ENCODE measurements around the gene PPOX. TPM values are rescaled to one million over a fixed set of nuclear protein-coding genes. Genes with fewer than 3 reads are reported as not detected.
A peak's percentile ranks its signal among the peaks of the same experiment; 100 is the strongest.

The PPOX gene
- total RNA-seq, 1 donor from 2014 or later, result 56.5 TPM

- Mint-ChIP-seq H3K27ac (no peak overlapping the region), H3K4me3 (ENCODE audit: low read depth) (no peak overlapping the region), H3K4me1 (ENCODE audit: low read depth) (peaks cover 22% of the 10 kb centered on the region), H3K27me3 (no peaks in the 10 kb centered on the region), H3K36me3 (ENCODE audit: insufficient read depth) (peaks cover 29% of the 10 kb centered on the region), H3K9me3 (ENCODE audit: low read depth) (no peaks in the 10 kb centered on the region)
- no peak for DNase-seq (ENCODE audit: low spot score, unreplicated experiment)
- no peak for TF ChIP-seq CTCF (IDR thresholded peaks at IDR 0.05; ENCODE audit: unreplicated experiment)
These were observed 44.4 kb upstream of the PPOX start for GRCh38 chr1:161121834-161122233.

GRCh38 chr1:161122967-161123366 is 43.3 kb upstream of the PPOX start:
- Mint-ChIP-seq H3K9me3 (ENCODE audit: low read depth) (no peaks in the 10 kb centered on the region), H3K27ac (peak overlapping the region; percentile 87), H3K36me3 (ENCODE audit: insufficient read depth) (peaks cover 35% of the 10 kb centered on the region), H3K27me3 (no peaks in the 10 kb centered on the region), H3K4me1 (ENCODE audit: low read depth) (peaks cover 23% of the 10 kb centered on the region), H3K4me3 (ENCODE audit: low read depth) (no peak overlapping the region)
- no peak for DNase-seq (ENCODE audit: low spot score, unreplicated experiment)
- no peak for TF ChIP-seq CTCF (IDR thresholded peaks at IDR 0.05; ENCODE audit: unreplicated experiment)

GRCh38 chr1:161127649-161128048 is 38.6 kb upstream of the PPOX start:
- H3K9me3 Mint-ChIP-seq (ENCODE audit: low read depth), result no peaks in the 10 kb centered on the region
- no peaks in the 10 kb centered on the region for H3K27me3 Mint-ChIP-seq
- H3K27ac Mint-ChIP-seq, result peak overlapping the region; percentile 67
- peaks cover 29% of the 10 kb centered on the region for H3K36me3 Mint-ChIP-seq (ENCODE audit: insufficient read depth)
- no peak for TF ChIP-seq CTCF (IDR thresholded peaks at IDR 0.05; ENCODE audit: unreplicated experiment)
- no peak for DNase-seq (ENCODE audit: low spot score, unreplicated experiment)
- no peak overlapping the region for H3K4me3 Mint-ChIP-seq (ENCODE audit: low read depth)
- H3K4me1 Mint-ChIP-seq (ENCODE audit: low read depth), result peaks cover 28% of the 10 kb centered on the region

- DNase-seq (ENCODE audit: low spot score, unreplicated experiment), result no peak
- no peak for TF ChIP-seq CTCF (IDR thresholded peaks at IDR 0.05; ENCODE audit: unreplicated experiment)
- H3K27me3 Mint-ChIP-seq, result no peaks in the 10 kb centered on the region
- H3K36me3 Mint-ChIP-seq (ENCODE audit: insufficient read depth), result peaks cover 26% of the 10 kb centered on the region
- no peak overlapping the region for H3K27ac Mint-ChIP-seq
- H3K9me3 Mint-ChIP-seq (ENCODE audit: low read depth), result no peaks in the 10 kb centered on the region
- peaks cover 28% of the 10 kb centered on the region for H3K4me1 Mint-ChIP-seq (ENCODE audit: low read depth)
- no peak overlapping the region for H3K4me3 Mint-ChIP-seq (ENCODE audit: low read depth)
These were observed 37.4 kb upstream of the PPOX start for GRCh38 chr1:161128591-161129420.

GRCh38 chr1:161130266-161130665 is 36.0 kb upstream of the PPOX start:
- H3K36me3 Mint-ChIP-seq (ENCODE audit: insufficient read depth), result peaks cover 20% of the 10 kb centered on the region
- no peak for TF ChIP-seq CTCF (IDR thresholded peaks at IDR 0.05; ENCODE audit: unreplicated experiment)
- H3K27me3 Mint-ChIP-seq, result no peaks in the 10 kb centered on the region
- DNase-seq (ENCODE audit: low spot score, unreplicated experiment), result no peak
- peak overlapping the region; percentile 73 for H3K27ac Mint-ChIP-seq
- H3K4me1 Mint-ChIP-seq (ENCODE audit: low read depth), result peaks cover 28% of the 10 kb centered on the region
- no peak overlapping the region for H3K4me3 Mint-ChIP-seq (ENCODE audit: low read depth)
- H3K9me3 Mint-ChIP-seq (ENCODE audit: low read depth), result no peaks in the 10 kb centered on the region

Measured in progenitor cell of endocrine pancreas (in vitro differentiated cells).